Measurements from ENCODE around the gene GRIN1. TPM values are rescaled to one million over a fixed set of nuclear protein-coding genes. Genes with fewer than 3 reads are reported as not detected.
A peak's percentile ranks its signal among the peaks of the same experiment; 100 is the strongest.

GRIN1 gene
- total RNA-seq, 2 donors from 2014 or later, result not detected

- Histone ChIP-seq H3K4me1 (ENCODE audit: control insufficient read depth in 1 of 2, low read depth in 2 of 2) (peaks cover 0 to 5% of the 10 kb centered on the region in 2 donors), H3K4me3 (peak overlapping the region; percentile 43), H3K27ac (no peak overlapping the region), H3K36me3 (no peaks in the 10 kb centered on the region), H3K9me3 (no peaks in the 10 kb centered on the region), H3K27me3 (replicated peaks; ENCODE audit: insufficient read depth) (peaks cover 26% of the 10 kb centered on the region)
- no peak for TF ChIP-seq CTCF (IDR thresholded peaks at IDR 0.05)
- no peak for ATAC-seq (ENCODE audit: insufficient number of reproducible peaks, low FRiP score, low read depth)
- no peak for DNase-seq (ENCODE audit: low spot score)
Measured at GRCh38 chr9:137156567-137157375, 17.8 kb downstream of the GRIN1 start.

DNA sequence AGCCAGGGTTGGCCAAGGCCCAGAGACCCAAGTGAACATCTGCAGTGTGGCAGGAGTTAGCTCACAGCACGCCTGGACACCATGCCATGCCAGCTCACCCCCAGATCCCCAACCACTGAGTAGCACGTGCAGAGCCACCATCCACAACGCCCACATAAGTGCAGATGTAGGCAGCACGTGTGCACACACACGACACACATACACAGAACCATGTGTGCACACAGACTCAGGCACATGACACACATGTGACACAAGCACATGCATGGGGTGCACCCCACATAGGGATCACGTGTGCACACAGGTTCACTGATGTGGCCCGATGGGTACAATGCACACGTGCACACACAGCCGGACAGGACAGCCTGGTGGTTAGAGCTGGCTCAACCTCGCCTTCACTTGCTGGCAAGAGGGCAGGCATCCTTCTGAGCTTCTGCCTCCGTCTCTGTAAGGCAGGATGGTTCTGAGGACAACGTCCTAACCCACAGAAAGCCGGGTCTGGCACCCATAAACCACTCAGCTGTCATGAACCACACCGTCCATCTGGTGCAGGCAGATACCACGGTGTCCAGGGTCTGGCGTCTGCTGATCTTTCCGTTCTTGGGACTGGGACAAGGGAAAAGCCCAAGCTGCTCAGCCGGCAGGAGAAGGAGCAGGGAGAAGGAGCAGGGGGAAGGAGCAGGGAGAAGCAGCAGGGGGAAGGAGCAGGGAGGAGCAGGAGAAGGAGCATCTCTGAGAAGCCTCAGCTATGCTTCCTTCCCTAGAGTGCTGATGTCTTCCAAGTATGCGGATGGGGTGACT, 18.9 kb downstream of the GRIN1 start:
- Histone ChIP-seq H3K27ac (no peak overlapping the region), H3K4me1 (ENCODE audit: control insufficient read depth in 1 of 2, low read depth in 2 of 2) (peaks cover 5 to 12% of the 10 kb centered on the region in 2 donors), H3K9me3 (no peaks in the 10 kb centered on the region), H3K4me3 (no peak overlapping the region), H3K27me3 (replicated peaks; ENCODE audit: insufficient read depth) (peaks cover 31% of the 10 kb centered on the region), H3K36me3 (no peaks in the 10 kb centered on the region)
- TF ChIP-seq CTCF (IDR thresholded peaks at IDR 0.05), result no peak
- ATAC-seq (ENCODE audit: insufficient number of reproducible peaks, low FRiP score, low read depth) (no peak), DNase-seq (ENCODE audit: low spot score) (no peak)

- ATAC-seq (ENCODE audit: insufficient number of reproducible peaks, low FRiP score, low read depth), result no peak
- H3K27me3 ChIP-seq (replicated peaks; ENCODE audit: insufficient read depth), result peaks cover 31% of the 10 kb centered on the region
Measured at GRCh38 chr9:137158625-137159024, 19.7 kb downstream of the GRIN1 start.

DNA sequence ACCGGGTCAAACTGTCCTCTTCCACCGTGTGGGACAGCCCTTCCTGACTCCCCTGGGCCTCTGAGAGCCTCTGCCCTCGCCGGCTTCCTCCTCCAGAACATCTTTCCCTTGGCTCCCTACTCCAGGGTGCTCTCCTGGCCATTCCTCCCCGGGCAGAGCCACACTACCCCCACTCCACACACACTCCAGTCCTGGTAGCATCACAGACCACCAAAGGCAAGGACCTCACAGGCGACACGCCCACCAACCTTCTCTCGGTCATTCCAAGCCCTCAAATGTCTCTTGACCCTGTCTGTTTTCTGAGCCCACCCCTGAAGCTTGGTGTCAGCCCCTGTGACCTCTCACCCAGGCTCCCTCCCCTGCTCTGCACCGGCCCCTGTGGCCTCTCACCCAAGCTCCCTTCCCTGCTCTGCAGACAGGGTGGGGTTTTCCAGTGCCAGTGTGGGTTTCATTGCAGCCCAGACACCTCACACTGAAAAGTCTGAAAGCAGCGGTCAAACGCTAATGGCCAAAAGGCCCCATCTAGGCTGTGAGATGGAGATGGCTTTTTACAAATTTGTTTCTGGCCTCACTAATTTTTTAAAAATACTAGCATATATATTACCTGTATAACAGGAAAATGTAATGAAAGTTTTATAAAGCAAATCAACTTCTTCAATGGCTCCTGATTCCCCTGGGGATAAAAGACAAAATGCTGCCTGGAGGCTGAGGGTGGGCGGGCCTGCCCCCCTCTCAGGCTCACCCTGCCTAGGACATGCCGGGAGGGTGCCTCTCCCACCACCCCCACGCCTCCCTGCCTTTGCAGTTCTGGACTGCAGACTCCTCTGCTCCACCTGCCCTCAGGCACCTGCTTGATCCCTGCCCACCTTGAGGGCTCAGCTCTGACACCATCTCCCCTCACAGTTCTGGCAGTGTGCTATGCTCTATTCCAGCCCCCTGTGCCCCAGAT, 20.4 kb downstream of the GRIN1 start:
- TF ChIP-seq CTCF (IDR thresholded peaks at IDR 0.05), result no peak
- Histone ChIP-seq H3K4me1 (ENCODE audit: control insufficient read depth in 1 of 2, low read depth in 2 of 2) (peaks cover 7 to 20% of the 10 kb centered on the region in 2 donors), H3K27me3 (replicated peaks; ENCODE audit: insufficient read depth) (peaks cover 31% of the 10 kb centered on the region), H3K27ac (no peak overlapping the region), H3K4me3 (no peak overlapping the region), H3K36me3 (no peaks in the 10 kb centered on the region), H3K9me3 (no peaks in the 10 kb centered on the region)
- ATAC-seq (ENCODE audit: insufficient number of reproducible peaks, low FRiP score, low read depth), result no peak
- no peak for DNase-seq (ENCODE audit: low spot score)

More at GRCh38 chr9:137158625-137159024, 19.7 kb downstream of the GRIN1 start:
- no peaks in the 10 kb centered on the region for H3K36me3 ChIP-seq
- DNase-seq (ENCODE audit: low spot score), result no peak
- no peak overlapping the region for H3K27ac ChIP-seq
- no peak overlapping the region for H3K4me3 ChIP-seq
- TF ChIP-seq CTCF (IDR thresholded peaks at IDR 0.05), result no peak
- H3K9me3 ChIP-seq, result no peaks in the 10 kb centered on the region
- peaks cover 7 to 20% of the 10 kb centered on the region in 2 donors for H3K4me1 ChIP-seq (ENCODE audit: control insufficient read depth in 1 of 2, low read depth in 2 of 2)
